Thyroid gland (tissue), 4 donors: ENCODE data around the gene SCLY.

Experiments
- POLR2A ChIP-seq, 2 donors: fragments of 450-650 bp; IDR thresholded peaks; one replicate each; pipeline ENCODE4 v1.6.1; 2017; ENCODE audit warnings: antibody characterized with exemption in 2 of 2, mild to moderate bottlenecking in 2 of 2, moderate library complexity in 1 of 2
- TF ChIP-seq, protein P1 (sequence below), 6 experiments: fragments of 200-600 bp in 3 of 6; fragments of 450-650 bp in 3 of 6; sonication (generic) in 3 of 6; IDR thresholded peaks; one replicate each; pipeline ENCODE4 v1.5.1; 2016 to 2019; ENCODE audit warnings: antibody characterized with exemption in 6 of 6, mild to moderate bottlenecking in 2 of 6, inconsistent platforms in 1 of 6, moderate library complexity in 1 of 6

DNA sequence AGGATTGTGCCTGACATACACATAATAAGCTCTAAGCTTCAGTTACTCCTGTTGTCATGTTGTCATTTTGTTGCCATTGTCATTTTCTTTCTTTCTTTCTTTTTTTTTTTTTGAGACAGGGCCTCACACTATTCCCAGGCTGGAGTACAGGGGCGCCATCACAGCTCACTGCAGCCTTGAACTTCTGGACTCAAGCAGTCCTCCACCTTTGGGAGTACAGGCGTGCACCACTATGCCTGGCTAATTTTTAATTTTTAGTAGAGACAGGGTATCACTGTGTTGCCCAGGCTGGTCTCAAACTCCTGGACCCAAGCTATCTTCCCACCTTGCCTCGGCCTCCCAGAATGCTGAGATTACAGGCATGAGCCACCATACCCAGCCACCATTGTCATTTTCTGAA is 30.9 kb upstream of the SCLY start:
- TF ChIP-seq, protein P1, sequence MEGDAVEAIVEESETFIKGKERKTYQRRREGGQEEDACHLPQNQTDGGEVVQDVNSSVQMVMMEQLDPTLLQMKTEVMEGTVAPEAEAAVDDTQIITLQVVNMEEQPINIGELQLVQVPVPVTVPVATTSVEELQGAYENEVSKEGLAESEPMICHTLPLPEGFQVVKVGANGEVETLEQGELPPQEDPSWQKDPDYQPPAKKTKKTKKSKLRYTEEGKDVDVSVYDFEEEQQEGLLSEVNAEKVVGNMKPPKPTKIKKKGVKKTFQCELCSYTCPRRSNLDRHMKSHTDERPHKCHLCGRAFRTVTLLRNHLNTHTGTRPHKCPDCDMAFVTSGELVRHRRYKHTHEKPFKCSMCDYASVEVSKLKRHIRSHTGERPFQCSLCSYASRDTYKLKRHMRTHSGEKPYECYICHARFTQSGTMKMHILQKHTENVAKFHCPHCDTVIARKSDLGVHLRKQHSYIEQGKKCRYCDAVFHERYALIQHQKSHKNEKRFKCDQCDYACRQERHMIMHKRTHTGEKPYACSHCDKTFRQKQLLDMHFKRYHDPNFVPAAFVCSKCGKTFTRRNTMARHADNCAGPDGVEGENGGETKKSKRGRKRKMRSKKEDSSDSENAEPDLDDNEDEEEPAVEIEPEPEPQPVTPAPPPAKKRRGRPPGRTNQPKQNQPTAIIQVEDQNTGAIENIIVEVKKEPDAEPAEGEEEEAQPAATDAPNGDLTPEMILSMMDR (IDR thresholded peaks at IDR 0.05), result no peak
- no peak for TF ChIP-seq POLR2A (IDR thresholded peaks at IDR 0.05)
